GM18909 (cell line): ENCODE data around the gene FILIP1L.
A peak's percentile ranks its signal among the peaks of the same experiment; 100 is the strongest.
"Not testable (repeated sequence)": the region's sequence is repeated elsewhere in the genome, so short reads cannot be mapped to it uniquely, and the experiment has no call there.

Experiments
- ATAC-seq: cut with Tn5 transposase; IDR thresholded peaks from one replicate; pipeline ENCODE4 v1.9.1; 2021; ENCODE audit warnings: mild to moderate bottlenecking; ENCODE audit not compliant: unreplicated experiment, poor library complexity

Gene FILIP1L

DNA sequence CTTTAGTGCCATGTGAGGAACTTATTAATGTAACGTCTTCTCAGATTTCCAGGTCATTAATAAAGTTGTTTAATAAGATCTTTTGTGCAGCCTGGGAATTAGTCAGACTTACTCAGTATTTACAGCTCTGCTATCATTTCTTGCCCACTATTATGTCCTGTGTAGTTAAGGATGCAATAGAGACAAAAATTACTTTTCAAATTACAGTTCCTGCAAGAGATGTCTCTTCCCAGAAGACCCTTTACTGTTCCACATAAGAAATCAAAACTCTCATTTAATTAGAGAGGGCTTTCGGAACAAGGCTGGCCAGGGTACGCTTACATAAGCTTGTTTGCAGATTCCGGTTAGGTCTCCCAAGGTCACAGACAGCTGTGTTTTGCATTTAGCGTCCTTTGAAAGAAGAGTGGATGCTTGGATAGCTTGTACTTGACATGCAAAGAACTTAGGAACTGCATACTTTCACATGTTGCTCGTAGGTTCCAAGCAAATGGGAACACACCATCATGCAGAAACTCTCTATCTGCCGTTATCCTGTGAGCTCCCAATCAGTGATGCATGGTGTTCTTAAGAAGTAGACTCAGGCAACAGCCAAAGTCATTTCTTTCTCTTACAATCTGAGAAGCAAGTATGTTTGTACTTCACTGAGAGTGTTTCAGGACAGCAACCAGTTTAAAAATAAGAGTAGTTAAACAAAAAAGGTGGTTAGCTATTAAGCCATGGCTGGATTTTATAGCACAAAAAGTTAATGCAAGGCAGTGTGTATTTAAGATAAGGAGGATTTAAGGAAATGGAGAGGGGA is 37.4 kb downstream of the FILIP1L start:
- ATAC-seq, result no peak

DNA sequence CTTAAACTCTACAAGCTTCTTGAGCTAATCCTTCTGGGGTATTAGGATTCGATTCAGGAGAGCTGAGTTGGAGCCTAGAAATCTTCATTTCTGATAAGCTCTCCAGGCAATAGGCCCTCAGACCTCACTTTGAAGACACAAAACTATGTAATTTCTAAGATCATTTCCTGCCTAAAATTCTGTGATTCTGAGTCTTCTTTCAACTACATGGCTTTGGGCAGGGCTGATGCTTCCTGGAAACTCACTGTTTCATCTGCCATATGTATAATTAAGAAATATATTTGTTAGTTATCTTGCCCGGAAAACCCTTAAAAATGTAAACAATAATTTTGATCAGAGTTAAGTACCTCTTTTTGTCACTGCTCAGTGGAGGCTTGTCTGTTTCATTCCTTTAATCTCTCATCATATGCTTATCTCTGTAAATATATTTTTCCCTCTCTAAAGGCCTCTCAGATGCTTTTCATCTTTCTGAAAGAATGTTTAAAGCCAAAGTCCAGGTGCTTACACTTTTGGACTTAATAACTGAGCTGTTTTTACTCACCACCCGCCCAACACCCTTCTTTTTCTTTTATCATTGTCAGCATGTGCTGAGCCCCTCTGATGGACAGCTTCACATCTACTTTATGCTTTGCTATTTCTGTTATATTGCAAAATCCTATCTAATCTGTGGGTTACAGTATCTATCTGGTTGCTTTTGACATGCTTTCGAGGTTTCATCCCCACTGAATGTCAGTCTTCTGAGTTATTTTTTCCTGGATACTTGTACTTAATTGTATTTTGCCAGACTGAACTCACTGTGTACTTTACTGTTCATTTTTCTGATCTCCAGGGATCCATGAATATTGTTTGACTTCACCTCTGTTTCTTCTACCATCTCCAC is 38.2 kb downstream of the FILIP1L start:
- ATAC-seq, result no peak

DNA sequence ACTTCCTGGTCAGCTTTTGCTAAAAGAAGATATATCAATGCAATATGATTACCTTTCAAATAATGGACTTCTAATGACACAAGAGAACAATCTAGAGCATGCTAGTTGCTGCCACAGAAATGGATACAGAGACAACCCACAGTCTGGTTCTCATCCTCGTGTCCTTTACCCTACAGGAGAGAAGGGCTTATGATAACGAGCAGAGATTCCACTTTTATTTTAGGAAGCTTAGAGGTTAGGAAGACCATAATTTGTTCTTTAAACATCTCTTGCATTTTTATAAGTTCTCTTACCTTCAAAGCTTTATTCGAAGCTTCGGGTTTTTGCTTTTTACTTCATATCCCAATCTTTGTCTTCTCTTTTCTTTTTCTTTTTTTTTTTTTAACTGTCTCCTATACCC is 39.1 kb downstream of the FILIP1L start:
- ATAC-seq, result no peak

DNA sequence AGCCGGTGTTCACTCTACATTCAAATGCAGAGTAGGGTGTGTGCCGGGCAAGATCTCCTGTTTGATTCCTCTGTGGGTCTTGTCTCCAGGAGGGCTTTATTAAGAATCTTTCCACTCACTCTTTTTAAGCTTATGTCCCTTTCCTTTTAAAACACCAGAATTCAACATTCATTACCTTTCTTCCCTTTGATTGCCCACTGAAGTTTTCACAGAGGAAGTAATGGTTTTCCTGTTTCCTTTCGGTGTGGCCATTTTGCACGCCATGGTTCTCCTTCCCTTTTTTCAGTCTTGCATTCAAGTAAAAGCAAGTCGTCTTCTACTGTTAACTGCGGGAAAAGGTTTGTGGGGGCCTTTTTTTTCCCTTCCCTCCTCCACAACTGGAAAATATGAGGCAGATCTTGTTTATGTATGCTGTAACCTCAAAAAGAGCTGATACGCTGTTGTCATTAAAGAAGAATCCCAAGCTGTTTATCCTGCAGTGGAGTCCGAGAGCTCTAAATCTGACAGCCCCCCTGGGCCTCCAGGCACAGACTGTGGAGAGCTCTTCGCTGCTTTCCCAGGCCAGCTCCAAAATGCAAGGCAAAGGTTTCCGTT is 40.5 kb downstream of the FILIP1L start:
- ATAC-seq, result peak; percentile 36

DNA sequence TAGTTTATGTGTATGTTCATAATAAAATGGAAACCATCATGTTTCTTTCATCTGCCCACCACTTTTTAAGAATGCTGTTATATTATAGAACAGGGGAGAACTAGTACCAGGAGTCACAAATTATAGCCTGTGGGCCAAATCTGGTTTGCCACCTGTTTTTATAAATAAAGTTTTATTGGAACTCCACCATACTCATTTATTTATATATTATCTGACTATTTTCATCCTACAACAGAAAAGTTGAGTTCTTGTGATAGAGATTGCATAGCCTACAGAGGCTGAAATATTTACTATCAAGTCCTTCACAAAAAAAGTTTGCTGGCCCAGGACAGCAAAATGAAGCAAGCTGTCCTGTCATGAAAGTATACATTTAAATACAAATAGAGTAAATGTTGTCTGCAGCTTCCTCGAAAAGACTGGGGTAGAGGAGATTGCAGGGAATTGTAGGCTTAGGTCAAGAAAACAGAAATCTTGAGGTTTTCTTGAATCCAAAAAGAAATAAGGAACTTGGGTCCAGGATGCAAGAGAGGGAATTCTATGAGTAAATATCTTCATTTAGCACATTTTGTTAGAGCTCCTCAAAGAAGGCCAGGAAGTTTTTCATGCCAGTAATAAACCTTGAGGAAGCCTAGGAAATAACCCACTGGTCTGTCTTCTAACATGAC is 41.1 kb downstream of the FILIP1L start:
- no peak for ATAC-seq

DNA sequence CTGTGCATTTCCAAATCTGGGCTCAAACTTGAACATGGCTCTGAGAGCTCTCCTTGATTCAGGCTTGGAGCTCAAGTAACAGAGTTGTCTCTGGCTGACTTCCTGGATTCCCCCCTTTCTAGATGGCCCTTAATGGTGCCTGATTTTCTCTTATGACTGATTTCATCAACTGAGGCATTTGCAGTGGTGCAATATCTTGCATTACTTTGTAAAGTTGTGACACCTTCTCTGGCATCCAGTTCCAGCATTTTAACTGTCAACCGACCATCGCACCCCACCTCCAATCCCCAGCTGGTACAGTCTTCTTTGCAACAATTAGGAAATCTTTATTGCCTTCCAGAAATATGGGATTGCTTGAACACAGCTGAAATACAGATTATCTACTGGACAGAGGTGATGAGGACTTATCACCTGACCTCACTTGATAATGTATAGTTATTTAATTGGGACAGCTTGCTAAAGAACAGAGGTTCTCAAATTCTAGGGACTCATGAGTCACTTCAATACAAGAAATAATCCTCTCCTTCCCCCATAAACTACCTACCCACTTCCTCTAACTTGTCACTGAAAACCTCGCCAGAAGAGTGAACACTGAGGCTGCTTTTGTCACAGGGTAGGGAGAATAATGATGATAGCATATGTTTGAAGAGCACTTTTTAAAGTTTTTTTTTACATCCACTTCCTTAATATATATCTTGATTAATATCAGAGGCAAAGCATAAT is 41.8 kb downstream of the FILIP1L start:
- ATAC-seq, result peak; percentile 64

DNA sequence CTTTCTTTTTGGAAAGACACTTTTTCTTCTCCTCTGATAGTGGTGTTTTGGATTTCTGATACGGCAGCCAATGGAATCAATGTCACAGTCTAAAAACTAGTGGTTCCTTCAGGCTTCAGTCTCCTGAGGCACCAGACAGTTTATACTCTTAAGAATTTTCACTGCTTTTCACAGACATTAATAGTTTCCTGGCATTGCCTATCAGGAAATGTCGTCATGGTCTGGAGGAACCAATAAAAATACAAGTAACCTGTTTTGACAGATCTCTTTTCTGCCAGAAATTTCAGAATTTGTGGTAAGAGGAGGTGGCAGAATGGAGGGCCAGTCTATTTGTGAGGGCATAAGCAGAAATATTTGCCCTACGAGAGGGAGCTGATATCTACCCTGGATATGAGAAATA is 44.8 kb downstream of the FILIP1L start:
- ATAC-seq, result no peak

DNA sequence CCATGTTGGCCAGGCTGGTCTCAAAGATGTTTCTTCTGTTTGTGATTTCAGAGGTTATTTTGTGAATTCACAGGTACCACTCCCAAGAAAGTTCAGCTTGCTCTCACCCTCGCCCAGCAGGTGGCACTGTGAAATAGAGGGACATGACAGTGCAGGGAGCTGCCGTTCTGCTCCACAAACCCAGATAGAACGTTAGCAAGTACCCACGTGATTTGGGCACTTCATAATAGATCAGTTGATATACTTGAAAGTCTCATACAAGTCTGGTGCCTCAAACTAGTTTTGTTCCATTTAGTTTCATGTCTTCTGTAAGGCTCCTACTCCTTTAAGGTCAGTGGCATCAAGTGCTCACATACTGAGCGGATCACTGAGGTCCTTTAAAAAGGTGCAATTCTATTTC is 45.5 kb downstream of the FILIP1L start:
- peak; percentile 66 for ATAC-seq

DNA sequence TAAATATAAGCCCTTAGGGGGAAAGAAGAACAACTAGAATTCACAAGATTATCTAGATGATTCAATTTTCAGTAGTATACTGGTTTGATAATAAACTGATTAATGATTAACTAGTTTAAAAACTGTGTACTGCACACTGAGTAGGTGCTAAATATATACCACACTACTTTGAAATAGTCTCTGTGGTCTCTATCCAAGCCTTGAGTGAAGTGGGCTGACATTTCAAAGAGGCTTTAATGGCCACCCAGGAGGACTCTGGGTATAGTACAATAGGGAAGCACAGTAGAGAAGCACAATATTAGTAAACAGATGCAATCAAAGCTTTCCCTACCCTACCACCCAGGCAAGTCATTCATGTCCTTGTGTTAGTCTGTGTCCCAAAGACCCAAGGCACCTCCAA is 46.7 kb downstream of the FILIP1L start:
- no peak for ATAC-seq

DNA sequence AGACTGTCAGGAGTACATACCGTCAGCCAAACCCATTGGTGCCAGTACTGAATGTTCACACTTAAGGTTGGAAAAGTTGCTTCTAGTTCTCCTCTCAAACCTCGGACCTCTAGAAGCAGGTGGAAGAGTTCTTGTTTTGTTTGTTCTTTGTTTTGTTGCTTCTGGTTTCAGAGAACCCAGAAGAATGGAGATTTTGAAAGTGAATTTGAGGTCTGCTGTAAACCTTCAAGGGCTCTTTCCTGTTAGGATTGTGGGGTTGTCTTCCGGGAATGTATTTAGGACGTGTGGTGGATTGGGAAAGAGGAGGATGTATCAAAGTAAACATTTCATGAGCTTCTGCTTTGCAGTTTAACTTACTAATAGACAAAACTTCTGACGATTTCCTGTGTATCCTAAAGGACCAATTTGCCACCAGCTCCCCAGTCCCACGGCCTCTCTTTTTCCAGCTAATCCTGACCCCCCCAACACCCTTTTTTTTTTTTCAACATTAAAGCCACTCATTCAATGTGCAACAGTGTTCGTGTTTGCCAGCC is 50.3 kb downstream of the FILIP1L start:
- ATAC-seq, result no peak

DNA sequence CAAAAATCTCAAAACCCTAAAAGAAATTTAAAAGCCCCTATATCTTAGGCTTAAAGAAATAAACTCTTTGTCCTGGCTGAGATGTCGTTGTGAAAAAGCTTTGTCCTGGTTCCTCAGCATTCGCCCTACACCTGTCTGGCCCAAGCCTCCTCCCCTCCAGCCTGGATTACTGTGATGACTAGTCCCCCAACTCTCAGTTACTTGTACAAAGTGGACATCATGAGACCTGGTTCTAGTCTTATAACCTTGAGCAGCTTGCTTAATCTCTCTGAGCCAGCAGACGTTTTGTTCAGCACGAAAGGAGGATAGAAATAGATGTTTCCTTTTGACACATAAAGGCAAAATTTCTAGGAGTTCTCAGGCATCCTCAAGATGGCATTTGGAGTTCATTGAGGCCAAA is 51.6 kb downstream of the FILIP1L start:
- no peak for ATAC-seq

DNA sequence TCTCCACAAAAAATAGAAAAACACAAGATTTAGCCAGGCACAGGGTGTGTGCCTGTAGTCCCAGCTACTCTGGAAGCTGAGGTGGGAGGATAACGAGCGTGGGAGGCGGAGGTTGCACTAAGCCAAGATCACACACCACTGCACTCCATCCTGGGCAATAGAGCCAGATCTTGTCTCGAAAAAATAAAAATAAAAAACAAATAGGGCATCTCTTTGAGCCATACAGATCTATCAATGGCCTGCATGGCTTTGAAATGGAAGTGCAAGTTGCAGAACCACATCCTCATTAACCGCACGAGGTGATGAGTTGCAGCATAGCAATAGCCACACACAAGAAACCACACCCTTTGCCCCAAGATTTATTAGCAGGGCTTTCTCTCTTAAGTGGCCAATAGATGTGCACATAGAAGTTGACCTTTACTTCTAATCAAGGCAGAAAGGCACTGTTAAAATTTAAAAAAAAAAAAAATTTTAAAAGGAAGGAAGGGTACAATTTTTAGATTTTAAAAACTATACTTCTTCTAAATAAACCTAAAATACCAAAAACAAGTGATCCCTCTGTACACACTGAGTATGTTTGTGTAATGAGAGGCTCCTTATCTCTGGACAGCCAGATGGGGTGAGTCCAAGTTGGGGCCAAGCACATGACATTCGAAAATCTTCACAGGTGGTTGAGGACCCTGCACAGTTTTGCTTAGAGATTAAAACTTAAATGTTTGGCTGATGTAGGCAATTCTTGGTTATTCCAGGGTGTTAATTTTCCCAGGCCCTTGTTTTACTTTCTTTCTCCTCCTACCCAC is 53.4 kb downstream of the FILIP1L start:
- peak; percentile 81 for ATAC-seq

DNA sequence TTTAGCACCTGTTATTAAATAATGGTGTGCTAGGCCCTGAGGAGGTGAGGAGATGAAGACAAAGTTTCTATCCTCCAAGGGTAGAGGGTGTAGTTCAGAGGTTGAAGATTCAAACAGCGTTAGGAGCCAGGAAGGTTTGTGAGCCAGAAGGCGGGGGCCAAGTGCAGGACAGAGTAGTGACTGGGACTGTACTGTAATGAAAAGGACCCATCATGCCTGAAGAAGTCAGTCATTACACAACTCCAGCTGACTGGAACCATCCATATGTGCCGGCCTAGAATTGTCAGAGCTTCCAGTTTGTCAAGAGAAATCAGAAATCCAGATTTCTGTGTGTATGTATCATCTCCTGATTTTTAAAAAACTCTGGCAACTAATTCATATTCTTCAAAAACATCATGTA is 54.8 kb downstream of the FILIP1L start:
- no peak for ATAC-seq

DNA sequence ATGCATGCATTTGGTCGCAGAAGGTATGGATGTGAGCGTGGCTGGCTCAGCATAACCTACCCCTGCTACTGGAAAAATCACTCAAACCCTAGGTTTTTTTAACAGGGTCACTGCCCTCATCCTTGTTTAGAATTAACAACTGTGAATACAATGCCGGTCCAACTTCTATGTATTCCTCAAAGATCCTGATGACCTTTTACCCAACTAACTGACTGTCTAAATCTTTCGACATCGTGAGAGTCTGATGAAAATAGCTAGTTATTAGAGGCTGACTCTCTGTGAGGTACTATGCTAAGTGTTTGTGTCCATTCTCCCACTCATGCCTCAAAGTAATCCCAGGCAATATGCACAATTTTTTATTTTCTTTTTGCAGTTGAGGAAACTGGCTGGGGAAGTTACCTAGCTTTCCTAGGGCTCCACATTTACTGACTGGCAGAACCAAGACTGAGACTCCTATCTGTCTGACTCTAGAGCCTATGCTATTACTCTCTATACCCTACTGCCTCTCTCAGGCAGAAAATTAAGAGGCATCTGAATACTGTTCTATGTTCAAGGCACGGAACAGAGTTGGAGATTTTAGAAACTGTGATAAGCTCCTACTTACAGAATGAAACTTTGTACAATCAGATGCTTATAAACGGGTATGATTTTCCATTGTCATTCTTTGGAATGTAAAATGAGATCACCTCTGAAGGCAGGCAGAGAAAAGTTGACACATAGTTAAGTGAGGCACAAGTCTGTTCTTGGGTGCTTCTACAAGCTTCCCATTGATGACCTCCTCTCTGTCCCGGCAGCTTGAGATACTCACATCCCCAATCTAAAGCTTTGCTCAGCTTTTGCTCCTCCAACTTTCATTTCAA is 56.4 kb downstream of the FILIP1L start:
- ATAC-seq, result no peak

DNA sequence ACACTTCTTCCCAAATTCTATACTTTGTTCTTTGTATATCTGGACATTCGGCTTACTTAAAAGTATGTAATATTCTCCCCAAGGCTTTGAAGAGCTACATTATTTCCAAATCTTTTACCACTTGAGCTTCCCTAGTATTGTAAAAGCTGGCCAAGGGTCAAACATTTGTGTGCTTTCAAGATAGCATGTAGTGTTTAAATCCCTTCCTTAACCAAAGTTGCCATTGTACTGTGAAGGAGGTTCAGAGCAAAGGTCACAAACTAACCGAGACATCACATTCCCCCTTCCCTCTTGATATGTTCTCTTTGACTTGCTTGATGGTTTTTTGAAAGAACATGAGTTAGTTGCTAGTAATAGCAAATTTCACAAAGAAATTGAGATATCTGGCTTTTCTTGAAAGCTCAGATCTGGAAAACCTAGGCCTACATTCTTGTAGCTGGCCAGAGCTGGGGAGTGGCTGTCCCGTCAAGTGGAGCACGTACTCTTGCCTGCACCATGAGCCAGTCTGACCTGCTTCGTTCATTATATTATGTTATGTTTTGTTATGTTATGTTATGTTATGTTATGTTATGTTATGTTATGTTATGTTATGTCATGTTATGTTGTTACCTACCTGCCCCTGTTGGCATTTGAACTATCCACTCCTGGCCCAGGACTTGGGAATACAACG is 60.2 kb downstream of the FILIP1L start:
- ATAC-seq, result no peak

DNA sequence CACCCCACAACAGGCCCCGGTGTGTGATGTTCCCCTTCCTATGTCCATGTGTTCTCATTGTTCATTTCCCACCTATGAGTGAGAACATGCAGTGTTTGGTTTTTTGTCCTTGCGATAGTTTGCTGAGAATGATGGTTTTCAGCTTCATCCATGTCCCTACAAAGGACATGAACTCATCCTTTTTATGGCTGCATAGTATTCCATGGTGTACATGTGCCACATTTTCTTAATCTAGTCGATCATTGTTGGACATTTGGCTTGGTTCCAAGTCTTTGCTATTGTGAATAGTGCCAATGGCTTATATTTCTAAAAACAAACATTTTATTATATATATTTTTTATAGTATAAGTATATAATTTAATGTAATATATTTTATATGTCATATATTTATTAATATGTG is 62.8 kb downstream of the FILIP1L start:
- ATAC-seq, result not testable (repeated sequence)

DNA sequence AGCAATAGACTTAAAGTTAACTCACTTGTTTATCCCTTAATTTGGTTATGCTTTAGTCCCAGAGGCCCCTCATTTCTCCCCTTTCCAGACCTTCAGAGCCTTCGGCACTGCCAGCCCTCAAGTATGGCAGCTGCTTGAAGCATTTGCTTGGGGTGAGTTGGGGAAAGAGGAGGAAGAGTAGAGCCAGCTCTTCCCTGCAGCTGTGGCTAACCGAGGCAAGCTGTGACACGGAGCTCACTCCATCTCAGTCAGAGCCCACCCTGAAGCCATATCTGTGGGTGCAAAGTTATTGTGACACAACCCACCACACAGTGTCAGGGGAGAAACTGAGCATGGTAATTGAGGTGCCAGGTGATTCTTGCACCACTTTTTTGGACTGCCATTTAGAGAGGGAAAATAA is 66.1 kb downstream of the FILIP1L start:
- ATAC-seq, result no peak
